Measurements from ENCODE around the gene RFX1.

RFX1 gene

GRCh38 chr19:13995878-13996765 is 10.0 kb downstream of the RFX1 start:
- no peak for DNase-seq

- DNase-seq, result no peak
These were observed 10.9 kb downstream of the RFX1 start for GRCh38 chr19:13995017-13995728.

DNA sequence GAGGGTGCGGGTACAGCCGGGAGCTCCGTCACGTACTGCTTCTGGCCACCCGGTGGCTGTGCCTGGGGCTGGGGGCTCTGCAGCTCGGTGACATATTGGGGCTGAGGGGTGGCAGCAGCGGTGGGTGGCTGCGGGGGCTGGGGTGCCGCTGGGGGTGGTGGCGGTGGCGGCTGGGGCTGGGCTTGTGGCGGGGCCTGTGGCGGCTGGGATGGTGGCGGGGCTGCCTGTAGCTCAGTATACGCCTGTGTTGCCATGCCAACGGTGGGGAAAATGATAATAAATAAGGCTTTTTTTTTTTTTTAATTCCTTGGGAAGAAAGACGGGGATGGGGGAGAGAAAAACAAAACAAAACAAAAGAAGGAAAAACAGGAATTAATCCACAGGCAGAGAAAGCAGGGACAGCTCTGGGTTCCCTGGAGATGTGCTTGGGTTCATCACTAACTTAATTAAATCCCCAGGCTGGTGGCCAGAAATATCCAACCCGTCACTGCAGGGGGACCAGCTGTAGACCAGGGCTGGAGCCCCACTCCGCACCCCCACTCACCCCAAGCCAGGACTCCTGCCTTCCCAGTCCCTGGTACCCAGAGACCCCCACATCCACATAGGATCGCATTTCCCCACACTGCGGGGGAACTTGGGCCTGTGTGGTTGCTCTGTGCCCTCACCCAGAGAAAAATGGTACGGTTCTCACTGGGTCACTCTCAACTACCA is 12.4 kb downstream of the RFX1 start:
- no peak for DNase-seq

- no peak for DNase-seq
These were observed 14.1 kb downstream of the RFX1 start for GRCh38 chr19:13992025-13992424.

GRCh38 chr19:13990085-13990484 is 16.0 kb downstream of the RFX1 start:
- DNase-seq, result no peak

DNA sequence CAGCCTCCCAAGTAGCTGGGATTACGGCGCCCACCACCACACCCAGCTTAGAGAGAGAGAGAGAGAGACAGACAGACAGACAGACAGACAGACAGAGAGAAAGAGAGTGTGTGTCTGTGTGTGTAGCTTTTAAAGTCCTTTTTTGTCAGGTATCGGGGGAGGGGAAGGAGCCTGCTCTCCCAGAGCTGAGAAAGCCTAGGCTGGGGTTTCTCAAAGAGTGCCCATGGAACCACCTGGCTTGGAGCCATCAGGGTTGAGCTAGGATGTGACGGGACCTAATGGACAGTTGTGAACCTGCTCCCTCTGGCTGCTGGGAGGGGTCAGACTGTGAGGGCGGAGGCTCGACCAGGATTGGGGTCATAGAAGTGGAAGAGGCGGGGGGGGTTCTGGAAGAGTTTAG is 16.6 kb downstream of the RFX1 start:
- DNase-seq, result no peak

- DNase-seq, result peak; percentile 57
These were observed 18.8 kb downstream of the RFX1 start for GRCh38 chr19:13987101-13987890.

GRCh38 chr19:13986348-13986904 is 19.7 kb downstream of the RFX1 start:
- peak; percentile 98 for DNase-seq

GRCh38 chr19:13985771-13986347 is 20.3 kb downstream of the RFX1 start:
- no peak for DNase-seq

DNA sequence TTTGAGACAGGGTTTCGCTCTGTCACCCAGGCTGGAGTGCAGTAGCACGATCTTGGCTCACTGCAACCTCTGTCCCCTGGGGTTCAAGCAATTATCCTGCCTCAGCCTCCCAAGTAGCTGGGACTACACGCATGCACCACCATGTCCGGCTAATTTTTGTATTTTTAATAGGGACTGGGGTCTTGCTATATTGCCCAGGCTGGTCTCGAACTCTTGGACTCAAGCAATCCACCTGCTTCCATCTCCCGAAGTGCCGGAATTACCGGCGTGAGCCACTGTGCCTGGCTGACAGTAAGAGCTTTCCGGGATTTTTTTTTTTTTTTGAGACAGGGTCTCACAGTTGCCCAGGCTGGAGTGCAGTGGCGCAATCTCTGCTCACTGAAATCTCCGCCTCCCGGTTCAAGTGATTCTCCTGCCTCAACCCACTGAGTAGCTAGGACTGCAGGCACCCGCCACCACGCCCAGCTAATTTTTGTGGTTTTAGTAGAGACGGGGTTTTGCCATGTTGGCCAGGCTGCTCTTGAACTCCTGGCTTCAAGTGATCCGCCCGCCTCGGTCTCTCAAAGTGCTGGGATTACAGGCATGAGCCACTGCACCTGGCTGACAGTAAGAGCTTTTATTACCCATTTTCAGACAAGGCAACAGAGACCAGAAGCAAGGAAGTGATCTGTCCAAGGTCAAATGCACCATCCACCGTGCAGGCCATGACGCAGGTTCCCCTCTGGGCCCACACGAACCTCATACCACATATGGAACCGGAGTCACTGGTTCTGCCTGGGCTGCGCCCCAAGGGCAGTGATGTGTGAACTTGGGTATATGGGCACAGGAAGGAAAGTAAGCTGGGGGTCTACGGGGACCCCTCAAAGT is 21.0 kb downstream of the RFX1 start:
- DNase-seq, result no peak

DNA sequence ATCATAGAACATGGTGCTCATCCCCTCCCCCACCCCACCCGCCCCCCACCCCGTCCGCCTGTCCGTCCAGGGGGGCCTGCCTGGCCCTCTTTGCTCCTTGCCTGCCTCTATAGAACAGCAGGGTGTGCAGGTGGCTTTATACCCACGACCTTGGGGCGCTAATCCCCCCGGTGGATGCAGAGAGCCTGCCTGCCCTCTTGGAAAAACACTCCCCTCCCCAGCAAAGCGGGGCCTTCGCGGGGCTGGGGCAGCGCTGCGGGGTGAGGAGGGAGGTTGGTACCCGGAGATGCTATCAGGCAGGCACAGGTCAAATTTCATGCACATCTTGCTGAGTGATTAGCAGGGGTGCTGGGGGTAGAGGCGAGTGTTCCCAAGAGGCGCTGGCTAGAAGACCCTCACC is 21.9 kb downstream of the RFX1 start:
- DNase-seq, result no peak

GRCh38 chr19:13983213-13983889 is 22.8 kb downstream of the RFX1 start:
- no peak for DNase-seq

- no peak for DNase-seq
These were observed 23.3 kb downstream of the RFX1 start for GRCh38 chr19:13982773-13983172.

GRCh38 chr19:13981988-13982501 is 24.1 kb downstream of the RFX1 start:
- no peak for DNase-seq

- DNase-seq, result no peak
These were observed 24.7 kb downstream of the RFX1 start for GRCh38 chr19:13981467-13981866.

GRCh38 chr19:13981021-13981420 is 25.1 kb downstream of the RFX1 start:
- DNase-seq, result no peak

DNA sequence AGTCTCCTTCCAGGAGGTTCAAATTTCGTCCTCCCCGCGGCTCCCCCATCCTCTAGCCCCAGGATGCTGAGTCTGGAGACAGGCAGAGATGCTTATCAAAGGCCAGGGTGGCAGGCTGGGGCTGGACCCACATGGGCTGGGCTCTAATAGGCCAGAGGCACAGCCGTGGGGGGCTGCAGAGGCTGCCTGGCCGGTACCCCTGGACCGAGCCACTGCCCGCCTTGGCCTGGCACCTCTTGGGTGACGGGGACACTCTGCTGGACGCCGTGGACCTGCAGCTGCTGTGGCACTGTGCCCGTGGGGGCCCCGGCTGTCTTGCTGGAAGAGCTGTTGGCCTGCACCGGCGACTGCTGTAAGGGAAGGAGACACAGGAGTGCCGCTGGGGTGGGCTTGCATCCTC is 25.8 kb downstream of the RFX1 start:
- DNase-seq, result no peak

- DNase-seq, result no peak
These were observed 26.4 kb downstream of the RFX1 start for GRCh38 chr19:13979686-13980085.

- peak; percentile 49 for DNase-seq
These were observed 26.9 kb downstream of the RFX1 start for GRCh38 chr19:13979244-13979615.

All from GDM1 (cell line).